Adipocyte (in vitro differentiated cells): Measurements from ENCODE around the gene CAMSAP3.
A peak's percentile ranks its signal among the peaks of the same experiment; 100 is the strongest.

Experiments used
- DNase-seq: peaks from one replicate; pipeline ENCODE4 v3.0.0-alpha.2; 2015; ENCODE audit warnings: low read depth
- H3K27me3 ChIP-seq: replicated peaks from 2 replicates; pipeline ENCODE4 v1.7.0; 2013; ENCODE audit warnings: mild to moderate bottlenecking, low read length, moderate library complexity; ENCODE audit not compliant: control insufficient read depth, insufficient read depth
- H3K36me3 ChIP-seq: 2 replicates; pipeline ENCODE4 v1.7.0; 2013; ENCODE audit warnings: low read length, mild to moderate bottlenecking, moderate library complexity; ENCODE audit not compliant: control insufficient read depth, insufficient read depth, severe bottlenecking
- H3K4me1 ChIP-seq: 2 replicates; pipeline ENCODE4 v1.7.0; 2013; ENCODE audit warnings: mild to moderate bottlenecking, low read length, moderate library complexity; ENCODE audit not compliant: control insufficient read depth, insufficient read depth
- H3K4me3 ChIP-seq: 2 replicates; pipeline ENCODE4 v1.7.0; 2013; ENCODE audit warnings: mild to moderate bottlenecking, low read length, moderate library complexity
- H3K9ac ChIP-seq: 2 replicates; pipeline ENCODE4 v1.7.0; 2013; ENCODE audit warnings: mild to moderate bottlenecking, low read length, moderate library complexity
- H3K9me3 ChIP-seq: 2 replicates; pipeline ENCODE4 v1.7.0; 2013; ENCODE audit warnings: mild to moderate bottlenecking, low read length, moderate library complexity; ENCODE audit not compliant: control insufficient read depth

Gene CAMSAP3

DNA sequence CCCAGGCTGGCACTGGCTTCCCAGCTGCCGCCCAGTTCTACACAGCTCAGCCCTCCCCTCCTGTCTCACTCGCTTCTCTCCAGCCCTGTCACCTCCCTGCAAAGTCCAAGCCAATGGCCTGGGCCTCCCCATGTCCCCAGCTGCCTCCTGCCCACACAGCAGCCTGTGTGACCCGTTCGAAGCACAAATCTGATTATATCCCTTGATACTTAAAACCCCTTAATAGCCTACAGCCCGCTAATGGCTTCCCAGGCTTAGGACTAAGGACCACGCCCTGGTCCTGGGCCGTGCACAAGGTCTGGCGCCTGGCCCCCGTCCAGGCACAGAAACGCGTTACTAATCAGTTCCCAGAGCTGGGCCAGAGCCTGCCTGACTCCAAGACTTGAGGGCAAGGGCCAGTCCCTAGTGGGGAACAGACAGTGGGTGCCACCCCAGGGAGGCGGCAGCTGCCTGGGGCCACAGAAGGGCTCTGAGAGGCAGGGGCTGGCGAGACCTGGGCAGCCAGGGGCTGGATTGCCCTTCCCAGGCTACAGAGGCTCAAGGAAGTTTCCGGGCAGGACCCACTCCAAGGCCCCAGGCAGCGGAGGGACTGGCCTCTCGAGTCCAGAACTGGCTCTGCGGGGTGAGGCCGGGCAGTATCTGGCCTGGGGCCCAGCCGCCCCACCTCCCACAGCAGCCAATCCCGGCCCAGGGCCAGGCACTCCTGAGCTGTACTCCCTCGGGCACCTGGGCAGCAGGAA lies 23.3 kb downstream of the CAMSAP3 start:
- Histone ChIP-seq H3K36me3 (peaks cover 37% of the 10 kb centered on the region), H3K4me3 (no peak overlapping the region)
- no peak for DNase-seq

DNA sequence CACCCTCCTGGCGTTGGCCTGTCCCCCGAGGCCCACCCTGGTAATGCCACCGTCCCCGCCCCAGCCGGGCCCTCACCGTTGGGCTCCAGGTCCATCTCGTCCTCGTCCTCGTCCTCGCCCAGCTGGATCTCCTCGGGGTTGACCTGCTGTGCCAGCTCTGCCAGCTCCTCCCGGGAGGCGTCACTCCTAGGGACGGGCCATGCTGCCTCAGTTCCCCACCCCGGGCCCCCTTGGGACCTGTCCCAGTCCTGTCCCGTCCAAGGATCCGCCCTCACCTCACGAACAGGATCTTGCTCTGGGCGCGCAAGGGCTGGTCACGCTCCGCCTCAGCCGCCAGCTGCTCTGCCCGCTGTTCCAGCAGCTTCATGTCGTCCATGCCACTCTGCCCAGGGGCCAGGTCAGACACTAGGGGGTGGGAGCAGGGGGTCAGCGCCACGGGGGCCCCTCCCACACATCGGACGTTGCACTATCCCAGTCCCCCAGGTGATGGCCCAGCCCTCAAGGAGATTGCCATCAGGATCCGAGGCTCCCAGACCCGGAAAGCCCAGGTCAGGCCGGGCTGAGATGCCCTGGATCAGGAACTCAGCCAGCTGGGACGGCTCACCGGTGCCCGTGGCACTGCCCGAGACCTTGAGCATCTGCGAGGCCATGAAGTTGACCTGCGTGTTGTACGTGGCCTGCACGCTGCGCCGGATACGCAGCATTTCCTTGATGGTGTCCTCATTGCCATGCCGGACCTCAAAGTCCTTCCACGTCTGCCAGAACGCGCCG lies 24.2 kb downstream of the CAMSAP3 start:
- Histone ChIP-seq H3K4me1 (peaks cover 3% of the 10 kb centered on the region), H3K36me3 (peaks cover 37% of the 10 kb centered on the region), H3K27me3 (no peaks in the 10 kb centered on the region), H3K9me3 (no peaks in the 10 kb centered on the region), H3K4me3 (no peak overlapping the region), H3K9ac (no peak overlapping the region)
- DNase-seq: no peak

More for the DNA sequence above, 23.3 kb downstream of the CAMSAP3 start:
- peaks cover 3% of the 10 kb centered on the region for H3K4me1 ChIP-seq
- no peaks in the 10 kb centered on the region for H3K9me3 ChIP-seq
- H3K27me3 ChIP-seq: no peaks in the 10 kb centered on the region
- no peak overlapping the region for H3K9ac ChIP-seq

DNA sequence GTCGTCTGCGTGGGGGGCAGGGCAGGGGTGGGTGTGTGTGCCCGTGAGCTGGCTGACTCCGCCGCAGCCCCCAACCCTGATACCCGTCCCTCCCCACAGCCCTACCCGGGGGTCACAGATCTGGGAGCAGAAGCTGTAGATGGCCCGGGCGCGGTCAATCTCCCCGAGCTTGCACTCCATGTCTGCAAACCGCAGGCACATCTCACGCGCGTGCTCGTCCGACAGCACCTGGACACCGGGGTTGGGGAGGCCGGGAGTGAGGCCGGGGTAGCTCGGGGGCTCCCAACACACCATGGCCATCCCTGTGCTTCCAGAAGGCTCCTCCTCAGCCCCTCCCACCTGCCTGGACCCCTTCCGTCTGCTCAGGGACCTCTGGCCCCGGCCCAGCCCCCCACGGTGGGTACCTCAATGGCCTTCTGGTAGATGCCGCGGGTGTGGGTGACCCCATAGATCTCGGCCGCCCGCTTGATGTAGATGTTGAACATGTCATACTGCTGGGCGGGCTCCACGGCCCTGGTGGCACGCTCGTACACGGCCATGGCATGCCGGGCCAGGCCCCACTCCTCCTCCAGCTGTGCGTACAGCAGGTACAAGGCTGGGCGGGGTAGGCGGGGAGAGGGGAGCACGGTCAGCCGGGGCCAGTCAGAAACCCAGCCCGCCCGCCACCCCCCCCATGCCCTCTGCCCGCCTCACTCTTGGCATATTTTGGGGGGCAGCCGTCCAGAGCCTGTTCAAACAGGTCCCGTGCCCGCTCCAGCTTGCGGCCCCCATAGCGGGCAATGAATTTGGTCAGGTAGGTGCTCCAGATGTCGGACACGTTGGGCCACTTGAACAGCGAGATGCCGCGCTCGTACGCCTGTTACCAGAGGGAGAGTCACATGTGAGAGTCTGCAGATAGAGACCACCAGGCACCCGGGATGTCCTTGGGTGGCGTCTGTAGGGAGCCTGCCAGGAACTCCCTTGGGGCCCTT lies 25.1 kb downstream of the CAMSAP3 start:
- H3K9ac ChIP-seq: no peak overlapping the region
- peaks cover 45% of the 10 kb centered on the region for H3K36me3 ChIP-seq
- peaks cover 3% of the 10 kb centered on the region for H3K4me1 ChIP-seq
- DNase-seq: no peak
- H3K27me3 ChIP-seq: no peaks in the 10 kb centered on the region
- no peak overlapping the region for H3K4me3 ChIP-seq
- H3K9me3 ChIP-seq: no peaks in the 10 kb centered on the region

DNA sequence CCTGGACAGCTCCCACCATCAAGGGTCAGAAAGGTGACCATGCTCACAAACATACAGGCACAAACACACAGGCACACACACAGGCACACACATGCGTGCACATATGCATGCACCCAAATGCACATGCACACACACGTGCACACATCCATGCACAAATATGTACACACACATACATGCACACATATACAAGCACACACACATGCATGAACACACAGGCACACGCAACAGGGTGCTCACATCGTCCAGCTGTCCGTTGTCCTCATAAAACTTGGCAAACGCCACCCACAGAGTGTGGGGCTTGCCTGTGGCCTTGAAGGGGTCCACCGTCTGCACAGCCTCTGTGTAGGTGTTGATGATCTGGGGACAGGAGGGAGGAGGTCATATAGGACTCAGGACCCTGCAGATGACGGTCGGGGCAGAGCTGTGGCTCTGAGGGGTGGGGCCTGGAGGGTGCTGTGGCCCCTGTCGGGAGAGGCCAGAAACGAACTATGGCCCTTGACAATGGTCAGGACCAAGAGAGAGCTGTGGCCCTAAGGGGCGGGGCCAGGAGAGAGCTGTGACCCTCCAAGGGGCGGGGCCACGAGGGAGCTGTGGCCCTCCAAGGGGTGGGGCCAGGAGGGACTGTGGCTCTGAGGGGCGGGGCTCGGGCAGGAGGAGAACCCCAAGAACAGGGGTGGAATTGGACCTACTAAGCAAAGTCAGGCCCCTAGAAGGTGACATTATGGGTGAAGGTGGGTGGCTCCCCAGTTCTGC lies 27.4 kb downstream of the CAMSAP3 start:
- no peak for DNase-seq
- Histone ChIP-seq H3K4me3 (no peak overlapping the region), H3K36me3 (peaks cover 48% of the 10 kb centered on the region), H3K4me1 (peaks cover 6% of the 10 kb centered on the region), H3K9me3 (no peaks in the 10 kb centered on the region), H3K27me3 (no peaks in the 10 kb centered on the region), H3K9ac (no peak overlapping the region)

DNA sequence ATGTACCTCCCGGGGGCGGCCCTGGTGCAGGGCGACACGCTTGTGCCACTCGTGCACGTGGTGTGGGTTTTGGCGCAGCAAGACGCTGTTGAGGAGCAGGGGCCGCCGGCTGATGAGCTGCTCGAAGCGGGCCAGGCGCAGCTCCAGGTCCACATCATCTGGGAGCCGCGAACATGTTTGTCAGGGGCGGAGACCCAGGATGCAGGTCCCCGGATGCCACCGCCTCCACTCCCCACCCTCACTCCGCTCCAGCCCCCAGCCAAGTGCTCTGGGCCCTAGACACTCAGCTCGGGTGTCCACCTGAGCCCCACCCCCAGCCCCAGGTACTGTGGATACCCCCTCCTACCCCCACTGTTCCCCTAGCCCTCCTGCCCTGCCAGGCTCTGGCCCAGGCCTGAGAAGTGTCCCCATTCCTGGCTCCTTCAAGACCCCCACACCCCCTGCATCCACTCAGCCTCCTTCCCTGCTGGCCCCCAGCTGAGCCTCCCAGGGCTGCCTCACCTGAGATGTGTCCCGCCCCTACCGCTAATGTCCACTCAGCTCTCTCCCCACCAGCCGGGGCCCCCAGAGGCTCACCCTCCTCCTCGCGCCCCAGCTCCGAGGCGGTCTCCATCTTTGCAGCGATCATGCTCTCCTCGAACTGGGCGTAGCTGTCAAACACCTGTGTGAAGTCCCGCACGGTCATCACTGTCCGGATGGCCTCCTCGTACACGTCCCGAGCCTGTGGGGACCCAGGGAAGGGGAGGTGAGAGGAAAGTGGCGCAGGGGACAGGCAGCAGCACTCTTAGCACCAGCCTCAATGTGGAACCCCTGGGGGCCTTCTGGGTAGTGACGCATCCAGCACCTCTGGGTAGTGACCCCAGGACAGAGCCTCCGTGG lies 28.3 kb downstream of the CAMSAP3 start:
- Histone ChIP-seq H3K36me3 (peaks cover 48% of the 10 kb centered on the region), H3K4me1 (peaks cover 12% of the 10 kb centered on the region), H3K4me3 (no peak overlapping the region), H3K9ac (no peak overlapping the region), H3K9me3 (no peaks in the 10 kb centered on the region), H3K27me3 (no peaks in the 10 kb centered on the region)
- no peak for DNase-seq

DNA sequence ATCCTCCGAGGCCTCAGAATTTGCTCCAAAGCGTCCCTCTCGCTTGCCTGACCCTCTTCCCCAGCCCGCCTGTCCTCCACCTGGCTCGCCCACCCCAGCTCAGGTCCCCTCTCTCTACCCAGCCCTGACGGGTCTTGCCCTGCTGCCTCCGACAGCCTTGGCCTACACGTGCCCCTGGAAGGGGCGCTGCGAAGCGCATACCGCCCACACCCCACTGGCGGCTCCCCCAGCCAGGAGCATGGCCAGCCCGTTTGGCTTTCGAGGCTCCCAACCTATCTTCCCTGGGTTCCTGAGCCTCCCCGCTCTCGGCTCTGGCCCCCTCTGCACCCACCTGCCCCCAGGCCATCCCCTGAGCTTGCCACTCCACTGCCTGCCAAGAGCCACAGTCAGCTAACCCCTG lies 29.1 kb downstream of the CAMSAP3 start:
- Histone ChIP-seq H3K4me3 (no peak overlapping the region), H3K27me3 (no peaks in the 10 kb centered on the region), H3K9ac (no peak overlapping the region), H3K4me1 (peaks cover 11% of the 10 kb centered on the region), H3K9me3 (no peaks in the 10 kb centered on the region), H3K36me3 (peaks cover 45% of the 10 kb centered on the region)
- no peak for DNase-seq

DNA sequence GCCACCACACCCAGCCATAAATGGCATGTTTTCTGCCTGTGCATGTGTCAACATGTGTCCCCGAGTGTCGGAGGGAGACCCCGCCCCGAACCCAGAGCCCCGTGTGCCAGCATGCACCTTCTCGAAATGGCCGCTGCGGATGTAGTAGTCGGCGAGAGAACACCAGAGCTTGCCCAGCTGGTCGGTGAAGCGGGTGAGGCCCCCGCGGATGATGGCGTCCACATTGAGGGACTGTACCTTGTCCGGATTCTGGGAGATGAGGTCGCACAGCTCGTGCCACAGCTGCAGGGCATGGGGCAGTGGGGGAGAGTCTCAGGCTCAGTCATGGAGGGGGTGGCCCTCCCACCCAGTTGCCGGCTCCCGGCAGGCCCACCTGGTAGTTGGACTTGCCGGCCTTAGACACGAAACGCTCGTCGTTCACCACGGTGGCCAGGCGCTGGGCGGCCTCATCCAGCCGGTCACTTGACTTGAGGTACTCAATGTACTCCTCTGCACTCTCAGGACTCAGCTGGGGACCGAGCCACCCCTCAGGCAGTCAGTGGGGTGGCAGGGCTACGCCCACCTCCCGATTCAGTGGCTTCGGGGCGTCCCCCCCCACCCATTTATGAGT lies 30.2 kb downstream of the CAMSAP3 start:
- H3K4me1 ChIP-seq: peaks cover 20% of the 10 kb centered on the region
- no peak for DNase-seq
- H3K36me3 ChIP-seq: peaks cover 38% of the 10 kb centered on the region
- H3K9me3 ChIP-seq: no peaks in the 10 kb centered on the region
- H3K9ac ChIP-seq: no peak overlapping the region
- no peaks in the 10 kb centered on the region for H3K27me3 ChIP-seq
- no peak overlapping the region for H3K4me3 ChIP-seq

DNA sequence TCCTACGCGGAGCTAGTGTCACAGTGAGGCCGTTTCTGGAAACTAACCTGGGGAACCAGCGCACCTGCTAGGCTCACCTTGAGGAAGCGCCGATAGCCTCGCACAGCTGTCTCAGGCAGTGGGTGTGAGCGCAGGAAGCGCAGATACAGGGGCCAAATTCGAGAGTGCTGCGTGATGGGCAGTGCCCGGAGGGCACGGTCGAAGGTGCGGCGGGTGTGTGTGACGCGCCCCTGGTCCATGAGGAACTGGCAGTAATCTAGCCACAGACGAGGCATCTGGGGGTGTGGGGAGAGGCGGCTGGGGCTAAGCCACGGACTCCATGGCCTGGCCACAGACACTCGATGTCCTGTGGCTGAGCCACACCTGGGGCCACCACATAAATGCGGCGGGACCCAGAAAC lies 31.5 kb downstream of the CAMSAP3 start:
- no peak overlapping the region for H3K9ac ChIP-seq
- no peak for DNase-seq

DNA sequence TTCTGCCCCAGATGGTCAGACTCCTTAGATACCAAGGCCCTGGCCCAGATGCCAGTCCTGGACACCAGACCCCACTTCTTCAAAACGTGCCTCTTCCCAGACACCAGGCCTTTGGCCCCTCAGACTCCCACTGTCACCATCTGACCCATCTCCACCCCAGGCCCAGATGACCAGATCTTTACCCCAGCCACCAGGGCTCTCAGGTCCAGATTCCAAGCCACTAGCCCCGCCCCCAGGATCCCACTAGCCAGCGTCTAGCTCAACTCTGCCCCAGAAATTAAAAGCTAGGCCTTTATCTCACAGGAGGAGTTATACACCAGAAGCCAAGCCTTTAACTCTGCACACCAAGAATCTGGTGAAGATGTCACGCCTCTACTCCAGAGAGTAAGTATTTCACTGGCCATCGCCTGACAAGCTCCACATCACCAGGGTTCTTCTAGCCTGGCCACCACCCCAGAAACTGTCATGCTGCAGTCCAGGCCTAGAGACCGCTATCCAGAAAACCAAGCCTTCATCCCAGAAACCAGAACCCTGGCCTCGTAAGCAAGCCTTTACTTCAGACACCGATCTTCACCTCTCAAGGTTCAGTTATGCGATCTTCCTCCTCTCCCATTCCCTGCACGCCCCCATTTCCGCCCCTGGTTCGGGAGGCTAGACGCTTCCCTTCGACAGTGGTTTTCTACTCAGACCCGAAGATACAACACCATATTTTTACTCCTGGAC lies 33.1 kb downstream of the CAMSAP3 start:
- H3K27me3 ChIP-seq: no peaks in the 10 kb centered on the region
- H3K9ac ChIP-seq: peak overlapping the region; percentile 99
- H3K36me3 ChIP-seq: peaks cover 16% of the 10 kb centered on the region
- peak overlapping the region; percentile 100 for H3K4me3 ChIP-seq
- peaks cover 22% of the 10 kb centered on the region for H3K4me1 ChIP-seq
- no peaks in the 10 kb centered on the region for H3K9me3 ChIP-seq
- DNase-seq: peak; percentile 19

More for the DNA sequence above, 31.5 kb downstream of the CAMSAP3 start:
- H3K4me3 ChIP-seq: no peak overlapping the region
- no peaks in the 10 kb centered on the region for H3K27me3 ChIP-seq
- H3K9me3 ChIP-seq: no peaks in the 10 kb centered on the region
- peaks cover 30% of the 10 kb centered on the region for H3K36me3 ChIP-seq
- peaks cover 22% of the 10 kb centered on the region for H3K4me1 ChIP-seq
